H1 (cell line): ENCODE results near the gene SAXO1. TPM values are rescaled to one million over a fixed set of nuclear protein-coding genes. Genes with fewer than 3 reads are reported as not detected.

Experiments
- CTCF ChIA-PET: fragments of 300-600 bp; sonication (Branson Sonifier 250); formaldehyde crosslinking; loops from one replicate; lab custom pipeline; 2021; ENCODE audit not compliant: partially characterized antibody; lab: Charles Lee
- POLR2A ChIA-PET: fragments of 300-600 bp; sonication (Branson Sonifier 250); formaldehyde crosslinking; loops from one replicate; lab custom pipeline; 2021; ENCODE audit warnings: inconsistent platforms; ENCODE audit not compliant: partially characterized antibody; lab: Charles Lee
- DNase-seq, 2 experiments: peaks; one replicate each; pipeline versions ENCODE4 v3.0.0 to v3.0.0-alpha.2; 2010 to 2022; ENCODE audit warnings: low spot score in 2 of 2, low read depth in 1 of 2, mixed read lengths in 1 of 2
- FAIRE-seq: peaks from 2 replicates; lab custom pipeline; 2011; peaks lifted over from hg19 to GRCh38; lab: Jason Lieb, UNC
- H2AFZ ChIP-seq: 2 replicates; pipeline ENCODE4 v1.8.1; 2012; ENCODE audit warnings: low read length, inconsistent platforms
- H2AK5ac ChIP-seq: 2 replicates; pipeline ENCODE4 v1.6.1; 2013; ENCODE audit warnings: low read depth, low read length
- H2BK120ac ChIP-seq: replicated peaks from 2 replicates; pipeline ENCODE3; 2013; ENCODE audit warnings: low read depth, low read length, inconsistent platforms
- H2BK12ac ChIP-seq: 2 replicates; pipeline ENCODE4 v1.6.1; 2013; ENCODE audit warnings: low read depth, low read length
- H2BK15ac ChIP-seq: 2 replicates; pipeline ENCODE4 v1.6.1; 2013; ENCODE audit warnings: low read length
- H2BK20ac ChIP-seq: 2 replicates; pipeline ENCODE4 v1.6.1; 2013; ENCODE audit warnings: low read length
- H2BK5ac ChIP-seq: 2 replicates; pipeline ENCODE4 v1.6.1; 2013; ENCODE audit warnings: low read depth, low read length
- H3K14ac ChIP-seq: 2 replicates; pipeline ENCODE4 v1.6.1; 2013; ENCODE audit warnings: inconsistent platforms; ENCODE audit not compliant: insufficient read length
- H3K18ac ChIP-seq: 2 replicates; pipeline ENCODE4 v1.6.1; 2013; ENCODE audit warnings: low read length; ENCODE audit errors: extremely low read depth
- H3K23ac ChIP-seq: 2 replicates; pipeline ENCODE4 v1.6.1; 2013; ENCODE audit warnings: inconsistent platforms; ENCODE audit not compliant: insufficient read length
- H3K23me2 ChIP-seq: 2 replicates; pipeline ENCODE4 v1.6.1; 2013; ENCODE audit warnings: low read depth, low read length
- H3K27ac ChIP-seq: 2 replicates; pipeline ENCODE4 v1.6.1; 2011; ENCODE audit warnings: low read depth, low read length, inconsistent platforms
- H3K27me3 ChIP-seq, 4 experiments: replicated peaks in 1 of 4; 1 replicate in 1 of 4; 2 replicates in 3 of 4; pipeline versions ENCODE4 v1.6.1 to v1.8.1; 2011 to 2013; ENCODE audit warnings: low read length in 3 of 4, mild to moderate bottlenecking in 3 of 4, inconsistent platforms in 2 of 4, mixed read lengths in 2 of 4, moderate library complexity in 1 of 4; ENCODE audit not compliant: control insufficient read depth in 3 of 4, insufficient read depth in 3 of 4; ENCODE audit errors: extremely low read depth in 1 of 4
- H3K36me3 ChIP-seq, 4 experiments: 2 replicates each; pipeline versions ENCODE4 v1.6.1 to v1.8.1; 2011 to 2013; ENCODE audit warnings: mild to moderate bottlenecking in 4 of 4, low read length in 3 of 4, moderate library complexity in 2 of 4, control low read depth in 1 of 4, inconsistent platforms in 1 of 4; ENCODE audit not compliant: insufficient read depth in 4 of 4, control insufficient read depth in 2 of 4
- H3K4ac ChIP-seq: replicated peaks from 2 replicates; pipeline ENCODE3; 2013; ENCODE audit warnings: low read length, low read depth, mixed read lengths, inconsistent platforms; ENCODE audit not compliant: insufficient read length
- H3K4me1 ChIP-seq, 4 experiments: replicated peaks in 1 of 4; 1 replicate in 1 of 4; 2 replicates in 3 of 4; pipeline versions ENCODE4 v1.6.1 to v1.8.1; 2011 to 2013; ENCODE audit warnings: low read length in 3 of 4, inconsistent platforms in 2 of 4, mixed read lengths in 1 of 4; ENCODE audit not compliant: insufficient read depth in 4 of 4, control insufficient read depth in 3 of 4
- H3K4me2 ChIP-seq, 2 experiments: 2 replicates each; pipeline versions ENCODE4 v1.6.1 to v1.8.1; 2011 to 2013; ENCODE audit warnings: low read depth in 2 of 2, low read length in 2 of 2, control low read depth in 1 of 2, inconsistent platforms in 1 of 2, mild to moderate bottlenecking in 1 of 2; ENCODE audit not compliant: insufficient read depth in 1 of 2
- H3K4me3 ChIP-seq, 4 experiments: fragments of 200-600, 300-600 bp in 1 of 4; sonication (generic), shearing (Covaris generic), sonication (Bioruptor Twin) in 1 of 4; 2 replicates each; pipeline versions ENCODE4 v1.5.1 to v1.8.1; 2011 to 2016; ENCODE audit warnings: low read length in 4 of 4, low read depth in 3 of 4, control low read depth in 2 of 4, inconsistent platforms in 2 of 4, mild to moderate bottlenecking in 2 of 4, mixed read lengths in 1 of 4, moderate library complexity in 1 of 4; ENCODE audit not compliant: insufficient read depth in 2 of 4; ENCODE audit errors: extremely low read depth in 1 of 4
- H3K56ac ChIP-seq: replicated peaks from 2 replicates; pipeline ENCODE3; 2013; ENCODE audit warnings: low read depth, mild to moderate bottlenecking, mixed read lengths, low read length, inconsistent platforms; ENCODE audit not compliant: insufficient read length
- H3K79me1 ChIP-seq: 2 replicates; pipeline ENCODE4 v1.6.1; 2013; ENCODE audit warnings: low read depth, low read length, control low read depth
- H3K79me2 ChIP-seq, 2 experiments: 2 replicates each; pipeline versions ENCODE4 v1.6.1 to v1.8.1; 2012 to 2013; ENCODE audit warnings: low read length in 2 of 2, mild to moderate bottlenecking in 2 of 2, inconsistent platforms in 1 of 2; ENCODE audit not compliant: insufficient read depth in 2 of 2, control insufficient read depth in 1 of 2
- H3K9ac ChIP-seq, 4 experiments: replicated peaks in 1 of 4; 1 replicate in 1 of 4; 2 replicates in 3 of 4; pipeline versions ENCODE4 v1.6.1 to v1.8.1; 2011 to 2013; ENCODE audit warnings: low read depth in 3 of 4, low read length in 3 of 4, control low read depth in 2 of 4, mild to moderate bottlenecking in 2 of 4, moderate library complexity in 2 of 4, inconsistent platforms in 1 of 4; ENCODE audit errors: extremely low read depth in 1 of 4
- H3K9me3 ChIP-seq, 2 experiments: 2 replicates each; pipeline versions ENCODE4 v1.6.1 to v1.8.1; 2012 to 2013; ENCODE audit warnings: mild to moderate bottlenecking in 2 of 2, moderate library complexity in 2 of 2, control low read depth in 1 of 2, inconsistent platforms in 1 of 2, low read depth in 1 of 2, low read length in 1 of 2, mixed read lengths in 1 of 2; ENCODE audit not compliant: insufficient read depth in 2 of 2
- H4K20me1 ChIP-seq, 2 experiments: replicated peaks in 1 of 2; 2 replicates each; pipeline versions ENCODE3 to v1.8.1; 2011 to 2013; ENCODE audit warnings: inconsistent platforms in 2 of 2, low read length in 2 of 2, mild to moderate bottlenecking in 1 of 2; ENCODE audit not compliant: insufficient read depth in 2 of 2, control insufficient read depth in 1 of 2
- H4K5ac ChIP-seq: 2 replicates; pipeline ENCODE4 v1.6.1; 2013; ENCODE audit warnings: low read length, low read depth, mixed read lengths, inconsistent platforms; ENCODE audit not compliant: insufficient read length
- H4K8ac ChIP-seq: 2 replicates; pipeline ENCODE4 v1.8.0; 2013; ENCODE audit warnings: mild to moderate bottlenecking, moderate library complexity, low read length, inconsistent platforms; ENCODE audit not compliant: insufficient read depth; ENCODE audit errors: extremely low read depth
- H4K91ac ChIP-seq: replicated peaks from 2 replicates; pipeline ENCODE3; 2013; ENCODE audit warnings: low read length, mixed read lengths, inconsistent platforms; ENCODE audit not compliant: insufficient read length
- BACH1 ChIP-seq: IDR thresholded peaks from 2 replicates; pipeline ENCODE4 v1.6.1; 2012; ENCODE audit warnings: low read length, improper control_type of control experiment
- BRCA1 ChIP-seq: IDR thresholded peaks from 2 replicates; pipeline ENCODE4 v1.6.1; 2012; ENCODE audit warnings: low read depth, low read length, improper control_type of control experiment
- CHD2 ChIP-seq: IDR thresholded peaks from 2 replicates; pipeline ENCODE4 v1.6.1; 2012; ENCODE audit warnings: low read length, improper control_type of control experiment
- EGR1 ChIP-seq: IDR thresholded peaks from 2 replicates; pipeline ENCODE4 v1.6.1; 2011; ENCODE audit warnings: low read depth, low read length, borderline replicate concordance
- EP300 ChIP-seq, 2 experiments: IDR thresholded peaks; 1 replicate in 1 of 2; 2 replicates in 1 of 2; pipeline ENCODE4 v1.6.1; 2011 to 2012; ENCODE audit warnings: low read depth in 2 of 2, low read length in 2 of 2, mild to moderate bottlenecking in 2 of 2, borderline replicate concordance in 1 of 2, inconsistent platforms in 1 of 2, moderate library complexity in 1 of 2
- GTF2F1 ChIP-seq: IDR thresholded peaks from 2 replicates; pipeline ENCODE4 v1.6.1; 2012; ENCODE audit warnings: low read depth, low read length, improper control_type of control experiment, borderline replicate concordance
- JUN ChIP-seq: IDR thresholded peaks from 2 replicates; pipeline ENCODE4 v1.6.1; 2011; ENCODE audit warnings: low read depth, mild to moderate bottlenecking, improper control_type of control experiment, low read length
- NANOG ChIP-seq: IDR thresholded peaks from 2 replicates; pipeline ENCODE4 v1.6.1; 2011; ENCODE audit warnings: low read length, low read depth, mild to moderate bottlenecking, inconsistent platforms; ENCODE audit not compliant: insufficient read depth, poor library complexity, severe bottlenecking
- NRF1 ChIP-seq: IDR thresholded peaks from 2 replicates; pipeline ENCODE4 v1.6.1; 2011; ENCODE audit warnings: mild to moderate bottlenecking, low read depth, low read length, improper control_type of control experiment
- POLR2AphosphoS5 ChIP-seq: IDR thresholded peaks from 2 replicates; pipeline ENCODE4 v1.6.1; 2011; ENCODE audit warnings: low read depth, low read length
- RBBP5 ChIP-seq: IDR thresholded peaks from 2 replicates; pipeline ENCODE4 v1.7.1; 2012; ENCODE audit warnings: low read depth, mild to moderate bottlenecking, inconsistent platforms, low read length, moderate library complexity, borderline replicate concordance
- RNF2 ChIP-seq: fragments of 200-900, 300-1000 bp; sonication (generic); IDR thresholded peaks from 2 replicates; pipeline ENCODE4 v1.7.1; 2016; ENCODE audit warnings: borderline replicate concordance, low read depth, mild to moderate bottlenecking, antibody characterized with exemption, low read length; ENCODE audit not compliant: poor library complexity, severe bottlenecking; ENCODE audit errors: missing control alignments
- SIX5 ChIP-seq: IDR thresholded peaks from 2 replicates; pipeline ENCODE4 v1.6.1; 2011; ENCODE audit warnings: mild to moderate bottlenecking, low read depth, low read length
- SP1 ChIP-seq: IDR thresholded peaks from 2 replicates; pipeline ENCODE4 v1.6.1; 2011; ENCODE audit warnings: low read depth, low read length
- TAF7 ChIP-seq: optimal IDR thresholded peaks from 2 replicates; pipeline ENCODE3; 2011; ENCODE audit warnings: low read depth, mild to moderate bottlenecking, inconsistent platforms, low read length, moderate library complexity, borderline replicate concordance
- WGBS, 2 experiments: shearing (Covaris generic) in 1 of 2; methylation state at CpG; one replicate each; pipeline versions ENCODE4 v1.1.6 to v1.1.7; 2013 to 2015; ENCODE audit warnings: low lambda C conversion rate in 2 of 2, mixed read lengths in 2 of 2, inconsistent platforms in 1 of 2, low coverage in 1 of 2, missing lambda C conversion rate in 1 of 2; ENCODE audit not compliant: insufficient replicate concordance in 2 of 2, insufficient coverage in 1 of 2, insufficient read length in 1 of 2; ENCODE audit errors: extremely low coverage in 1 of 2, missing lambda C conversion rate in 1 of 2; 5-methylcytosine and 5-hydroxymethylcytosine counted together
- polyA plus RNA-seq, 7 experiments: library from polyadenylated mRNA; depleted of rRNA in 3 of 7; stranded (reverse) in 5 of 7; unstranded in 2 of 7; fragments of >200 nt in 5 of 7; fragments of 200-250 nt in 2 of 7; gene quantifications; 1 replicate in 5 of 7; 2 replicates in 1 of 7; 4 replicates in 1 of 7; pipeline versions ENCODE4 v1.2.1 to v1.2.3, GENCODE V29; 2011 to 2013; ENCODE audit warnings: missing spikeins in 2 of 7, mixed read lengths in 2 of 7
- total RNA-seq: library from RNA; stranded (reverse); fragmentation: NEBNext Ultra II Directional; extraction: Animal tissue kit (Norgen Biotek cat#: 25700); gene quantifications from 2 replicates; pipeline ENCODE4 v1.2.1, GENCODE V29; 2021

SAXO1 gene
- total and polyA plus RNA-seq, 2 of the 8 experiments (the other 6 are each of a cell fraction or from before 2014, with no cell fraction given), result 0.11 to 0.20 TPM

DNA sequence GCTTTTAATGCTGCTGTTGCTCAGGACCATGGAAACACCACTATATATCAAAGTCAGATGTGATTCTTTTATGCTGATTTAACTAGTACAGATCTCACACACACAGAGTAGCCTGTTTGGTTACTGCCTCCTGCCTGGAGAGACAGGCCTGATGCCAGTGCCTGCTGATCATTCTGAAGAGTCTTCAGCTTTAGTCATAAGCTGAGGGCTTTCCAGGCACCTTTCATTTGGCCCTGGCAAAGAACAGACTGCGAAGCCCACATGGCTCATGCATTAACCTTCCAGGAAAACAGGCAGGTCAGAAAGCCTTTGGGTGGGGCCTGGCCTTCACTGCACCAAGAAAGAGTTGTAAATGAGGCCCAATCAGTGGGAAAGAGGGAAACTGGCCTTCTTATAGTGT is 144.7 kb downstream of the SAXO1 start:
- Histone ChIP-seq H3K9me3 (peaks cover 0 to 2% of the 10 kb centered on the region in 2 experiments; a peak in 1 of 4 replicates), H4K91ac (no peak overlapping the region), H3K27ac (no peak overlapping the region), H2BK120ac (no peak overlapping the region), H3K4me2 (no peak overlapping the region), H4K20me1 (no peaks in the 10 kb centered on the region), H3K14ac (no peak overlapping the region), H4K5ac (no peak overlapping the region), H2BK12ac (no peak overlapping the region), H2AFZ (no peak overlapping the region), H2BK20ac (no peak overlapping the region), H3K4me3 (no peak overlapping the region), H3K27me3 (no peaks in the 10 kb centered on the region), H3K9ac (no peak overlapping the region), H3K79me1 (no peaks in the 10 kb centered on the region), H3K56ac (no peak overlapping the region), H3K23ac (no peak overlapping the region), H3K18ac (no peak overlapping the region), H3K36me3 (no peaks in the 10 kb centered on the region), H2BK15ac (no peak overlapping the region), H4K8ac (no peak overlapping the region), H3K79me2 (no peaks in the 10 kb centered on the region), H3K4ac (no peak overlapping the region), H3K4me1 (no peaks in the 10 kb centered on the region; a peak in 1 of 7 replicates), H2BK5ac (no peak overlapping the region), H3K23me2 (no peaks in the 10 kb centered on the region), H2AK5ac (no peak overlapping the region)
- no peak for TF ChIP-seq BRCA1
- no peak for TF ChIP-seq BACH1
- no peak for TF ChIP-seq SIX5
- no peak for TF ChIP-seq TAF7
- TF ChIP-seq EGR1, result no peak
- no peak for TF ChIP-seq NANOG
- TF ChIP-seq EP300 (IDR thresholded peaks at IDR 0.05; ENCODE audit: borderline replicate concordance in 1 of 2, low read depth in 2 of 2, low read length in 2 of 2), result no peak
- no peak for TF ChIP-seq RNF2
- no peak for TF ChIP-seq RBBP5
- no peak for TF ChIP-seq CHD2
- TF ChIP-seq POLR2AphosphoS5, result no peak
- no peak for TF ChIP-seq GTF2F1
- TF ChIP-seq JUN, result no peak
- no peak for TF ChIP-seq SP1
- TF ChIP-seq NRF1, result no peak
- FAIRE-seq, result no peak
- no peak for DNase-seq
- POLR2A ChIA-PET, result no interaction called here
- 100% methylated on average over 1 of the region's 1 CpG; no CpG with 5 or more reads in 1 of the 2 experiments for WGBS, 2 experiments
- CTCF ChIA-PET, result no interaction called here
